ENCODE data around the gene MLH1.
"Not testable (repeated sequence)": the region's sequence is repeated elsewhere in the genome, so short reads cannot be mapped to it uniquely, and the experiment has no call there.

Gene MLH1

GRCh38 chr3:36993326-36994283 is at the start of gene MLH1:
TSS of gene MLH1 (plus strand) at chr3:36993518. CDS start at chr3:36993548, 30 bp downstream.
- no peak for TF ChIP-seq CTCF (IDR thresholded peaks at IDR 0.05; ENCODE audit: insufficient read depth, low read depth, low read length, missing control alignments)
- peak within 1 kb of the TSS; percentile 92 for H3K4me3 ChIP-seq (ENCODE audit: low read length)
- peak; percentile 90 for DNase-seq (ENCODE audit: low read depth)

GRCh38 chr3:36943601-36944000 is 49.7 kb upstream of the MLH1 start:
- DNase-seq (ENCODE audit: low read depth) = no peak
- H3K4me3 ChIP-seq (ENCODE audit: low read length) = peak overlapping the region; percentile 56
- TF ChIP-seq CTCF (IDR thresholded peaks at IDR 0.05; ENCODE audit: insufficient read depth, low read depth, low read length, missing control alignments) = no peak

- H3K4me3 ChIP-seq (ENCODE audit: low read length) = peak overlapping the region; percentile 56
- peak; percentile 12 for TF ChIP-seq CTCF (IDR thresholded peaks at IDR 0.05; ENCODE audit: insufficient read depth, low read depth, low read length, missing control alignments)
- peak; percentile 53 for DNase-seq (ENCODE audit: low read depth)
Measured at GRCh38 chr3:36944012-36944640, 49.2 kb upstream of the MLH1 start.

- H3K4me3 ChIP-seq (ENCODE audit: low read length) = peak within 1 kb of the TSS; percentile 56
- DNase-seq (ENCODE audit: low read depth) = peak; percentile 37
- no peak for TF ChIP-seq CTCF (IDR thresholded peaks at IDR 0.05; ENCODE audit: insufficient read depth, low read depth, low read length, missing control alignments)
Measured at GRCh38 chr3:36944641-36945270, 48.6 kb upstream of the MLH1 start, which contains the start of gene TRANK1. TSS of gene TRANK1 (minus strand) at chr3:36945054. CDS start at chr3:36944809, 245 bp downstream.

GRCh38 chr3:36945333-36945980 is 47.9 kb upstream of the MLH1 start:
- H3K4me3 ChIP-seq (ENCODE audit: low read length) = peak overlapping the region; percentile 56
- DNase-seq (ENCODE audit: low read depth) = no peak
- no peak for TF ChIP-seq CTCF (IDR thresholded peaks at IDR 0.05; ENCODE audit: insufficient read depth, low read depth, low read length, missing control alignments)

- H3K4me3 ChIP-seq (ENCODE audit: low read length); DNase-seq (ENCODE audit: low read depth): not testable (repeated sequence)
Measured at GRCh38 chr3:36947814-36948213, 45.5 kb upstream of the MLH1 start.

Measured in epithelial cell of esophagus (primary cell).